ENCODE results near the gene MKS1. TPM values are rescaled to one million over a fixed set of nuclear protein-coding genes. Genes with fewer than 3 reads are reported as not detected.

The MKS1 gene
- polyA plus RNA-seq, 1 experiment: 14.1 TPM

GRCh38 chr17:58265271-58265670, 46.2 kb upstream of the MKS1 start:
- Histone ChIP-seq H3K4me3 (ENCODE audit: low read depth, low read length) (no peak overlapping the region), H3K36me3 (ENCODE audit: control insufficient read depth, insufficient read depth, low read length) (no peaks in the 10 kb centered on the region), H3K27me3 (ENCODE audit: control insufficient read depth, insufficient read depth, low read length) (peaks cover 1% of the 10 kb centered on the region; the same call in 1 of the 2 replicates)
- POLR2A ChIA-PET: interaction anchor here (0.6 kb wide), 1 partner anchor 1408 kb away, joined by 14 read pairs; no protein-coding TSS in a partner anchor
- no peak for DNase-seq (ENCODE audit: low read depth)
- CTCF ChIA-PET: no interaction called here
- TF ChIP-seq, protein P1, sequence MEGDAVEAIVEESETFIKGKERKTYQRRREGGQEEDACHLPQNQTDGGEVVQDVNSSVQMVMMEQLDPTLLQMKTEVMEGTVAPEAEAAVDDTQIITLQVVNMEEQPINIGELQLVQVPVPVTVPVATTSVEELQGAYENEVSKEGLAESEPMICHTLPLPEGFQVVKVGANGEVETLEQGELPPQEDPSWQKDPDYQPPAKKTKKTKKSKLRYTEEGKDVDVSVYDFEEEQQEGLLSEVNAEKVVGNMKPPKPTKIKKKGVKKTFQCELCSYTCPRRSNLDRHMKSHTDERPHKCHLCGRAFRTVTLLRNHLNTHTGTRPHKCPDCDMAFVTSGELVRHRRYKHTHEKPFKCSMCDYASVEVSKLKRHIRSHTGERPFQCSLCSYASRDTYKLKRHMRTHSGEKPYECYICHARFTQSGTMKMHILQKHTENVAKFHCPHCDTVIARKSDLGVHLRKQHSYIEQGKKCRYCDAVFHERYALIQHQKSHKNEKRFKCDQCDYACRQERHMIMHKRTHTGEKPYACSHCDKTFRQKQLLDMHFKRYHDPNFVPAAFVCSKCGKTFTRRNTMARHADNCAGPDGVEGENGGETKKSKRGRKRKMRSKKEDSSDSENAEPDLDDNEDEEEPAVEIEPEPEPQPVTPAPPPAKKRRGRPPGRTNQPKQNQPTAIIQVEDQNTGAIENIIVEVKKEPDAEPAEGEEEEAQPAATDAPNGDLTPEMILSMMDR (IDR thresholded peaks at IDR 0.05; ENCODE audit: insufficient read depth, low read depth, low read length): no peak

DNA sequence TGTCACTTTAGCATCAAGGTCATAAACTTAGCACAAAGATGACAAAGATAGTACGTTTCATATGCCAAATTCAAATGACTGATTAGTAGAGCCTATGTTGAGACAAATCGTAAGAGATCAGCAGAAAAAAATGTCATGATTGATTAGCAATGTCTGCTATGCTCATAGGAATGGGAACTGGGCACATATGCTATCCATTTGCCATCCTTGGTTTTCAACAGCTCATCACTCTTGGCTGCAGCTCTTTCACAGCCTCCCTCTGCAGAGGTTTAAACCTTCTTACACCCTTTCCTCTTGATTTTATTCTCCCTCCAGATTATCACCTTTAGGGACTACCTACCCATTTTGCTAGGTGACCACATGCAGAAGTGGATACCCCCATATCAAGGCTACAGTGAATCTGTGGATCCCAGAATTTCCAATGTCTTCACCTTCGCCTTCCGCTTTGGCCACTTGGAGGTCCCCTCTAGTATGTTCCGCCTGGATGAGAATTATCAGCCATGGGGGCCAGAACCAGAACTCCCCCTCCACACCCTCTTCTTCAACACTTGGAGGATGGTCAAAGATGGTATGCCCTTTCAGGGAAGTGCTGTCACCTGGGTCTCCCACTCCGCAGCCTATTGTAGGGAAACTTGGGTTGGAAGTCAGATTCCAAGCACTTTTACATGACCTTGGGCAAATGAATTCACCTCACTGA, 45.5 kb upstream of the MKS1 start:
- POLR2A ChIA-PET: no interaction called here
- Histone ChIP-seq H3K27me3 (ENCODE audit: control insufficient read depth, insufficient read depth, low read length) (peaks cover 1% of the 10 kb centered on the region; the same call in 1 of the 2 replicates), H3K36me3 (ENCODE audit: control insufficient read depth, insufficient read depth, low read length) (no peaks in the 10 kb centered on the region), H3K4me3 (ENCODE audit: low read depth, low read length) (no peak overlapping the region)
- no peak for DNase-seq (ENCODE audit: low read depth)
- TF ChIP-seq, protein P1 (IDR thresholded peaks at IDR 0.05; ENCODE audit: insufficient read depth, low read depth, low read length): no peak
- CTCF ChIA-PET: no interaction called here

- peaks cover 1% of the 10 kb centered on the region; the same call in 1 of the 2 replicates for H3K27me3 ChIP-seq (ENCODE audit: control insufficient read depth, insufficient read depth, low read length)
- CTCF ChIA-PET: interaction anchor here (1.4 kb wide), 1 partner anchor 14 kb away, joined by 5 read pairs; no protein-coding TSS in a partner anchor
- no peak for DNase-seq (ENCODE audit: low read depth)
- no peak overlapping the region for H3K4me3 ChIP-seq (ENCODE audit: low read depth, low read length)
- H3K36me3 ChIP-seq (ENCODE audit: control insufficient read depth, insufficient read depth, low read length): no peaks in the 10 kb centered on the region
- POLR2A ChIA-PET: no interaction called here
- TF ChIP-seq, protein P1 (IDR thresholded peaks at IDR 0.05; ENCODE audit: insufficient read depth, low read depth, low read length): no peak
Observed at GRCh38 chr17:58263773-58264172, 44.7 kb upstream of the MKS1 start.

- Histone ChIP-seq H3K4me3 (ENCODE audit: low read depth, low read length) (no peak overlapping the region), H3K27me3 (ENCODE audit: control insufficient read depth, insufficient read depth, low read length) (peaks cover 1% of the 10 kb centered on the region; the same call in 1 of the 2 replicates), H3K36me3 (ENCODE audit: control insufficient read depth, insufficient read depth, low read length) (no peaks in the 10 kb centered on the region)
- CTCF ChIA-PET: no interaction called here
- TF ChIP-seq, protein P1 (IDR thresholded peaks at IDR 0.05; ENCODE audit: insufficient read depth, low read depth, low read length): no peak
- DNase-seq (ENCODE audit: low read depth): no peak
- POLR2A ChIA-PET: no interaction called here
Observed at GRCh38 chr17:58262149-58262548, 43.1 kb upstream of the MKS1 start.

- Histone ChIP-seq H3K36me3 (ENCODE audit: control insufficient read depth, insufficient read depth, low read length) (no peaks in the 10 kb centered on the region), H3K4me3 (ENCODE audit: low read depth, low read length) (no peak overlapping the region), H3K27me3 (ENCODE audit: control insufficient read depth, insufficient read depth, low read length) (peaks cover 4% of the 10 kb centered on the region; the same call in 1 of the 2 replicates)
- ChIA-PET CTCF (no interaction called here), POLR2A (no interaction called here)
- TF ChIP-seq, protein P1 (IDR thresholded peaks at IDR 0.05; ENCODE audit: insufficient read depth, low read depth, low read length): no peak
- no peak for DNase-seq (ENCODE audit: low read depth)
Observed at GRCh38 chr17:58254803-58255202, 35.7 kb upstream of the MKS1 start.

All from BJ (cell line).